Astrocyte (in vitro differentiated cells and primary cell): ENCODE measurements around the gene CDH22. TPM values are rescaled to one million over a fixed set of nuclear protein-coding genes. Genes with fewer than 3 reads are reported as not detected.

ENCODE experiments used
- DNase-seq: peaks from one replicate; pipeline ENCODE4 v3.0.0-alpha.2; 2010; ENCODE audit warnings: low read depth
- FAIRE-seq: peaks from 2 replicates; lab custom pipeline; 2011; peaks lifted over from hg19 to GRCh38; lab: Jason Lieb, UNC
- H2AFZ ChIP-seq: 2 replicates; pipeline ENCODE4 v1.6.0; 2012; ENCODE audit warnings: low read depth, low read length, inconsistent platforms
- H3K27ac ChIP-seq: 2 replicates; pipeline ENCODE4 v1.5.1; 2011; ENCODE audit warnings: low read depth, low read length, inconsistent platforms
- H3K27me3 ChIP-seq: 2 replicates; pipeline ENCODE4 v1.6.0; 2011; ENCODE audit warnings: low read length, inconsistent platforms; ENCODE audit not compliant: insufficient read depth
- H3K36me3 ChIP-seq: 2 replicates; pipeline ENCODE4 v1.5.1; 2011; ENCODE audit warnings: low read length, inconsistent platforms; ENCODE audit not compliant: insufficient read depth
- H3K4me1 ChIP-seq: 2 replicates; pipeline ENCODE4 v1.5.1; 2011; ENCODE audit warnings: low read length, inconsistent platforms; ENCODE audit not compliant: insufficient read depth
- H3K4me2 ChIP-seq: 2 replicates; pipeline ENCODE4 v1.6.0; 2012; ENCODE audit warnings: low read length, inconsistent platforms
- H3K4me3 ChIP-seq: 2 replicates; pipeline ENCODE4 v1.5.1; 2011; ENCODE audit warnings: low read depth, mild to moderate bottlenecking, low read length, inconsistent platforms; ENCODE audit not compliant: insufficient read depth
- H3K79me2 ChIP-seq: 2 replicates; pipeline ENCODE4 v1.6.0; 2012; ENCODE audit warnings: mild to moderate bottlenecking, low read length, inconsistent platforms; ENCODE audit not compliant: insufficient read depth
- H3K9ac ChIP-seq: 2 replicates; pipeline ENCODE4 v1.6.0; 2012; ENCODE audit warnings: mild to moderate bottlenecking, low read length, inconsistent platforms
- H3K9me3 ChIP-seq: 2 replicates; pipeline ENCODE4 v1.5.1; 2012; ENCODE audit warnings: low read depth, mild to moderate bottlenecking, low read length, inconsistent platforms; ENCODE audit not compliant: insufficient read depth
- H4K20me1 ChIP-seq: 2 replicates; pipeline ENCODE4 v1.6.0; 2012; ENCODE audit warnings: low read length, inconsistent platforms; ENCODE audit not compliant: insufficient read depth
- H3K27ac Mint-ChIP-seq: one replicate; pipeline ENCODE4 v1.8.0; 2021; ENCODE audit warnings: mild to moderate bottlenecking, mixed read lengths; ENCODE audit not compliant: unreplicated experiment
- H3K27me3 Mint-ChIP-seq: one replicate; pipeline ENCODE4 v1.8.0; 2021; ENCODE audit warnings: low read depth, mixed read lengths; ENCODE audit not compliant: unreplicated experiment
- H3K36me3 Mint-ChIP-seq: one replicate; pipeline ENCODE4 v1.8.0; 2021; ENCODE audit warnings: low read depth, mixed read lengths; ENCODE audit not compliant: unreplicated experiment
- H3K4me1 Mint-ChIP-seq: one replicate; pipeline ENCODE4 v1.8.0; 2021; ENCODE audit warnings: low read depth, mixed read lengths; ENCODE audit not compliant: unreplicated experiment
- H3K4me3 Mint-ChIP-seq: one replicate; pipeline ENCODE4 v1.8.0; 2021; ENCODE audit warnings: mild to moderate bottlenecking, moderate library complexity, mixed read lengths; ENCODE audit not compliant: unreplicated experiment
- H3K9me3 Mint-ChIP-seq: one replicate; pipeline ENCODE4 v1.8.0; 2021; ENCODE audit warnings: mild to moderate bottlenecking, mixed read lengths; ENCODE audit not compliant: unreplicated experiment
- CTCF ChIP-seq: IDR thresholded peaks from 2 replicates; pipeline ENCODE4 v1.5.1; 2011; ENCODE audit warnings: low read depth, mild to moderate bottlenecking, inconsistent platforms, low read length, moderate library complexity; ENCODE audit not compliant: insufficient read depth
- EZH2 ChIP-seq: IDR thresholded peaks from 2 replicates; pipeline ENCODE4 v1.6.1; 2012; ENCODE audit warnings: mild to moderate bottlenecking, low read length, inconsistent platforms; ENCODE audit not compliant: insufficient read depth
- total RNA-seq: library from RNA; stranded (reverse); gene quantifications from 2 replicates; pipeline ENCODE4 v1.2.1, GENCODE V29; 2021

The CDH22 gene
- total RNA-seq, 1 donor from 2014 or later, result not detected

GRCh38 chr20:46209930-46210671 lies 98.2 kb downstream of the CDH22 start:
- Mint-ChIP-seq H3K9me3 (no peaks in the 10 kb centered on the region), H3K27me3 (peaks cover 66% of the 10 kb centered on the region), H3K27ac (no peak overlapping the region), H3K4me1 (peaks cover 27% of the 10 kb centered on the region), H3K4me3 (no peak overlapping the region), H3K36me3 (no peaks in the 10 kb centered on the region)
- Histone ChIP-seq H3K4me3 (no peak overlapping the region), H3K36me3 (no peaks in the 10 kb centered on the region), H3K27ac (no peak overlapping the region), H4K20me1 (peaks cover 4% of the 10 kb centered on the region), H3K79me2 (no peaks in the 10 kb centered on the region), H3K4me2 (no peak overlapping the region), H3K4me1 (peaks cover 6% of the 10 kb centered on the region), H3K9me3 (no peaks in the 10 kb centered on the region), H3K9ac (no peak overlapping the region), H3K27me3 (peaks cover 38% of the 10 kb centered on the region), H2AFZ (no peak overlapping the region)
- TF ChIP-seq EZH2, result no peak
- no peak for TF ChIP-seq CTCF
- FAIRE-seq (no peak), DNase-seq (no peak)

DNA sequence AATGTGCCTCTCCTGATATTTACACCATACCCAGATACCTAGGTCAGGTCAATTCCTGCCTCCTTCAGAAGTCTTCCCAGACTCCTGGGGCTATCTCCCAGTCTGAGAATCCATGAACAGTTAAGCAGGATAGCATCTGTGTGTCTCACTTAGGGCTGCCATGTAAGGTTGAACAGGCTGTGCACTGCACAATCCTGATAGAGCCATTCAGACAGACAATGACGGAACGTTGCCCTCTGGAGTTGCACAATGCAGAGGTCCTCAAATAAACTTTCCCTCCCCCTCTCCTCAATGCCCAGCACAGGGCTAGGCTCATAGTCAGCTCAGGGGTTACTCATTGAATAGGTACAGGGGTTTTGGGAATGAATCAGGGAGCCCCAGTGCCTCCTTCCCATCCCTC lies 100.5 kb downstream of the CDH22 start:
- H3K4me2 ChIP-seq, result no peak overlapping the region
- no peak overlapping the region for H3K27ac ChIP-seq
- H3K36me3 ChIP-seq, result no peaks in the 10 kb centered on the region
- Mint-ChIP-seq H3K36me3 (no peaks in the 10 kb centered on the region), H3K9me3 (no peaks in the 10 kb centered on the region), H3K27ac (no peak overlapping the region), H3K27me3 (peaks cover 75% of the 10 kb centered on the region), H3K4me1 (peaks cover 20% of the 10 kb centered on the region), H3K4me3 (peak overlapping the region; percentile 22)
- peaks cover 41% of the 10 kb centered on the region for H3K27me3 ChIP-seq
- no peaks in the 10 kb centered on the region for H3K9me3 ChIP-seq
- H3K79me2 ChIP-seq, result no peaks in the 10 kb centered on the region
- no peak overlapping the region for H2AFZ ChIP-seq
- DNase-seq (no peak), FAIRE-seq (no peak)
- no peaks in the 10 kb centered on the region for H4K20me1 ChIP-seq
- H3K4me3 ChIP-seq, result no peak overlapping the region
- H3K4me1 ChIP-seq, result peaks cover 6% of the 10 kb centered on the region
- TF ChIP-seq CTCF (no peak), EZH2 (no peak)
- H3K9ac ChIP-seq, result no peak overlapping the region

- H3K27me3 ChIP-seq, result peaks cover 37% of the 10 kb centered on the region
These were observed 101.2 kb downstream of the CDH22 start for GRCh38 chr20:46206992-46207549.

More at GRCh38 chr20:46206992-46207549, 101.2 kb downstream of the CDH22 start:
- no peaks in the 10 kb centered on the region for H4K20me1 ChIP-seq
- Mint-ChIP-seq H3K27me3 (peaks cover 70% of the 10 kb centered on the region), H3K36me3 (no peaks in the 10 kb centered on the region), H3K9me3 (no peaks in the 10 kb centered on the region), H3K4me3 (no peak overlapping the region), H3K4me1 (peaks cover 20% of the 10 kb centered on the region), H3K27ac (no peak overlapping the region)
- H3K4me1 ChIP-seq, result peaks cover 6% of the 10 kb centered on the region
- no peak overlapping the region for H3K4me2 ChIP-seq
- DNase-seq (no peak), FAIRE-seq (no peak)
- H3K79me2 ChIP-seq, result no peaks in the 10 kb centered on the region
- no peak for TF ChIP-seq CTCF
- no peak for TF ChIP-seq EZH2
- H3K27ac ChIP-seq, result no peak overlapping the region
- no peak overlapping the region for H3K4me3 ChIP-seq
- H3K9ac ChIP-seq, result no peak overlapping the region
- no peaks in the 10 kb centered on the region for H3K9me3 ChIP-seq
- no peak overlapping the region for H2AFZ ChIP-seq
- H3K36me3 ChIP-seq, result no peaks in the 10 kb centered on the region
